GM21423 (cell line): ENCODE data around the gene KRT34.
"Not testable (repeated sequence)": the region's sequence is repeated elsewhere in the genome, so short reads cannot be mapped to it uniquely, and the experiment has no call there.

Source experiments
- ATAC-seq: cut with Tn5 transposase; IDR thresholded peaks from one replicate; pipeline ENCODE4 v1.9.1; 2021; ENCODE audit warnings: mild to moderate bottlenecking, moderate library complexity; ENCODE audit not compliant: unreplicated experiment

The KRT34 gene

DNA sequence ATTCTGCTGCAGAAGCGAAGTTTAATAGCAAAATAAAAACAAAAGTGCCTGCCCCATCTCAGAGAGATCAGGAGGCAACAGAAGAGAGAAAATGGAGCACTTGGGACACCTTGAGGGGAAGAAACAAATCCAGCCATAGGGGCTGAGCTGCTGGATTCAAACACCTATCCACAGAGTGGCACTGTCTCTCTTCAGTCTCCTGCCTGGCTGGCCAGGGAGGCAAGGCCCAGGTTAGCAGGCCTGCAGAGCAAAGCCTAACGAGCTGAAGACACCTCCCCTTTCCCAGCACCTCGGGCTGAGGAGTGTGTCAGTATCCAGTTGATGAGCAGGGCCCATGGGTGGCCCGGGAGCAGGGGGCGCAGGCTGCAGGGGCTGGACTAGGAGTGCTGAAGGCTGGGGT, 24.1 kb upstream of the KRT34 start:
- ATAC-seq, result no peak

DNA sequence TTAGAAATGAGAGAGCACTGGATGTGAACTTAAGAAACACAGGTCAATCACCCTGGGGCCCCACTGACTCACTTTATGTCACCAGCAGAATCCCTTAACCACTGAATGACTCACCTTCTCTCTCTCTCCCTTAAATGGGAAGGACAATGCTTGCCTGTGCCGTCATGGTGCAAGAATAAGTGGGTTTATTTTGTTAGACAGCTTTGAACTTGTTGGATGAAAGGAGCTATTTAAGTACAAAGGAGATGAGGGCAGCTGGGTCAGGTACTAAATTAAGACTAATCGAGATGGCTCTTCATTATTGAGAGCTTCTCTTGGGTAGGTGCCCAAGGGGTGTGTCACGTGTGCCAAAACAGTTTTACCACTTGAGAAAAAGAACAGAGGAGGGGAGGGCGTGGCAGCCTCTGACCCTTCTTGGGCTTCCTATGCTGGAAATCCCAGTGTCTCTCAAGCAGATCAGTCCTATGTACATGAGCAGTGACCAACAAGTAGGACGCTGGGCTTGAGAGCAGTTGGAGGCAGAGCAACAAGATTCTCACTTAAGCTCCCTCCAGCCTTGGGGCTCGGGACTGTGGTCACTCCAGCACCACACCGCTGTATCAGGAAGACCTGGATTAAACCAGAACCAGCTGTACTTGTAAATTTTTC, 22.0 kb upstream of the KRT34 start:
- ATAC-seq, result no peak

DNA sequence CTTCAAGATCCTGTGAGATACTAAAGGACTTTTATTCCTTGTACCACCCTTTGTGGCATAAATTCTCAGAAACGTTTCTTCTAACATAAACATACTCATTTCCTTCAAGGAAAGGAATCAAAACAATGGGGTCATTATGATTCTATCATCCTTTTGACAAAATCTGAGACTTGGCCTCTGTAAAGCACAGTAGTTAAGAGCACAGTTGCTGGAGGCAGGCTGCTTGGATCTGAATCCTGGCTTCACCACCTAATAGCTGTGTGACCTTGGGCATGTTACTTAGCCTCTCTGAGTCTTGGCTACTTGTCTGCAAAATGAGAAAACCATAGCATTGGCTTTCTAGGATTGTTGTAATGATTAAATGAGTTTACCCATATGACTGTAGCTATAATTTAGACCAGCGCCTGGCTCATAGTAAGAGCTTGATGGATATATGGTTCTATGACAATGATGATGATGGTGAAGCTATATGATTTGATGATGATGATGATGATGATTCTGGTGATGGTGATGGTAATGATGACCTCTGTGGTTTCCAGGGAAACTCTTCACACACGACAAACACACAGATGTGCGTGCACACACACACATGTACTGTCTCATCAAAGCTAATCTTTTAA, 21.4 kb upstream of the KRT34 start:
- no peak for ATAC-seq

DNA sequence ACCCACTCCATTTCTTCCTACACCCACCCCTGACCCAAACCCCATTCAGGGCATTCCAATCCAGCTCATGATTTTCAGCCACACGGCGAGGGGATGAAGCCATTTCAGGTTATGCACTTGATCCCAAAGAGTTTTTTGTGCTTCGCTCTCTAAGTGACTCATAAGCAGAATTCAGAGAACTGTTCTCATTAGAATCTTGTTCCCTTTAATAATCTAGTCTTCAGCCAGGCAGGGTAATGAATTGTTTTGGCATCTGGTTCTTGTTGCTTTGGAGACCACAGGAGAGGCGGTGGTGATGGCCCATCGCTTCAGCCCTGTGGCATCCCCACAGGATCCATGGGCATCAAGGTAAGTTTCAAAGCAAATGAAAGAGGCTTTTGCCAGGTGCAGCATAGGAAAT, 20.1 kb upstream of the KRT34 start:
- no peak for ATAC-seq

DNA sequence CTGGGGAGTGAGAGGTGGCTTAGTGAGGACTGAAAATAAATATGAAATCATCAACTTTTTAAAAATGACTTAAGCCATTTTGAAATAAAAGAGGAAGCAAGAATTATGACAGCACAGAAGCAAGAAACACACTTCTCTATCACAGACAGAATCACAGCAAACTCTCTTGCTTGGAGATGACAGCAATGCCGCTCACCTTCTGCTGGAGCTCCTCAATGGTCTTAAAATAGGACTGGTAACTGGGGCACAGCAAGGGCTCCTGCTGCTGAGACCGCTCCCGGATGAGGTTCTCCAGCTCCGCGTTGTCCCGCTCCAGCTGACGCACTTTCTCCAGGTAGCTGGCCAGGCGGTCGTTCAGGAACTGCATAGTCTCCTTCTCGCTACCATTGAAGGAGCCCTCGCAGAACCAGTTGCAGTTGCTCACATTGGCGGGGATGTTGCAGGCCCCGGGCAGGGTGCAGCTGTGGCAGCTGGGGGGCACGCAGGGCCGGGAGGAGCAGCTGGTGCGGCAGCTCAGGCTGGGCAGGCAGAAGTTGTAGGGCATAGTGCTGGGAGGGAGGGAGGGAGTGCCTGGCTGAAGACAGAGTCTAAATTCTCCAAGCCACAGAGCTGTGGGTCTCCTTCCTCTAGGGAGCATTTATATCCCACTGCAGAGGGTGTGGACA, 15.0 kb upstream of the KRT34 start, which contains the start of gene KRT31:
KRT31 (minus strand) TSS at position 613 of the 665 bp plus-strand sequence; CDS start at position 544, 69 bp downstream.
- no peak for ATAC-seq

DNA sequence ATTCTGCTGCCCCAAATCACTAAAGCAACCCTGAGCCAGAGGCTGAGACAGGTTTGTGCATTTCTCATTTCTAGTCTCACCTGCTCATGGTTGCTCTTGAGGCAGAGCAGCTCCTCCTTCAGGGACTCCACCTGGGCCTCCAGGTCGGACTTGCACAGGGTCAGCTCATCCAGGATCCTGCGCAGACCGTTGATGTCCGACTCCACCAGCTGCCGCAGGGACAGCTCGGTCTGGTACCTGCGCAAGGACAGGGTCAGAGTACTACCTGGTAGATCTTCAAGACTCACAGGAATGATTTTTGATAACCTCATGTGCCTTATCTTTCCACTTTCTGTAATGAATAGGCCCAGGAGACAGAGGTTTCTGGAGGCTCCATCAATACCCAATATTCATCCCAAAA, 14.2 kb upstream of the KRT34 start:
- ATAC-seq, result no peak

DNA sequence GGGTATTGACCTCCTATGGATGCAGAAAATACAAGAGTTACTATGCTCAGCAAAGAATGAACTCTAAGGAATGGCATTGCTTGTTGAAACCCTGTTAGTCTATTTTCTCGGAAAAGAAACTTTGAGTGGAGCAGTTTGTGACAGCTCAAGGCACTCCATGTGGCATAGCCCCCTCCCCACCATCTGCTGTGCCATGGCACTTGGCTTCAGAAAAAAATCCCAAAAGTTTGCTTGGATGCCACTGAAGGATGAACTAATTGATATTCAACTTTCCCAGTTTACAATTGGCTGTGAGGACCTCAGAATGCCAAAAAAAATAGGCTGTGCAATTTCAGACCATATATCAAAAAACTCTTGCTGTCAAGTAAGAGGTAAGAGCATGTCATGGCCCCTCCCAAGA, 13.5 kb upstream of the KRT34 start:
- ATAC-seq, result no peak

DNA sequence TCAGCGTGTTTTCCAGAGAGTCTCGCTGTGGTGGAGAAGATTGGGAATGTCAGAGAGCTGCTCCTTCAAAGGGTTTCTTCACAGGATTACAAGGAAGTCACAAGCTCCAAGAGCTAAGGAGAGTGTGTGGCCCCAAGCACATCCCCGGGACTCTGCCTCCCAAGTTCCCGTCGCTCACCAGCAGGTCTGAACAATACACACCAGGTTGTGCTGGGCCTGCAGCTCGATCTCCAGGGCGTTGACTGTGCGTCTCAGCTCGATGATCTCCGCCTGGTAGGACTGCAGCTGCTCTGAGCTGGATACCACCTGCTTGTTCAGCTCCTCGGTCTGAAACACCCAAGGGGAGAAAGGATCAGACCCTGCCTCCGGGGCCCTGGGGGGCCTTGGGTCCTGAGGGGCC, 12.9 kb upstream of the KRT34 start:
- not testable (repeated sequence) for ATAC-seq

DNA sequence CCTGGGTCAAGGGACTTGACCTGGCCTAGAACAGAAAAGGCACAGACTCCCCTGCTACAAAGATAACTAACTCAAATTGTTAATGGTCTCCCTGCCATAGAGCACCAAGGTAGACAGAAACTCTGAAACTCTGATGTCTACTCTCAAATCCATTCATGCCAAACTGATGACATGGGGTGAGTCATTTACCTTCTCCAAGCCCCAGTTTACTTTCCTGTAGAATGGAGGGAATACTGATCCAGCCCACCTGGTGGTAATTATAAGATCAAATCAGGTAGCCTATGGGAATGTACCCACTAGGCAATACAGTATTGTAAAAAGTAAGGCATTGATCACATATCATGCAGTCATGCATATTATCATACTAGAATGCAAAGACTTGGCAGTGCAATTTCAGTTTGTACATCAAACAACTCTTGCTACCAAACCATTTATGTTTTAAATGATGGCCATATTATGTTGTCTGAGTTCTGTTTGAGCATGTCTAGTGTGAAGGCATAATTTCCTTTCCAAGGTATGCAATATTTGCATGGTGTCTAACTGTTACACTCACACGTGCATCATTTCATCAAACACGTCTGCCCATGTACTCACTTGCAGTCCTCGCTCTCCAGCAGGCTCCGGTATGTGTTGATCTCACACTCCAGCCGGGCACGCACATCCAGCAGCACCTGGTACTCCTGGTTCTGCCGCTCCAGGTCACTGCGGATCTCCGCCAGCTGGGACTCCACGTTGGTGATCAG, 12.3 kb upstream of the KRT34 start:
- no peak for ATAC-seq

DNA sequence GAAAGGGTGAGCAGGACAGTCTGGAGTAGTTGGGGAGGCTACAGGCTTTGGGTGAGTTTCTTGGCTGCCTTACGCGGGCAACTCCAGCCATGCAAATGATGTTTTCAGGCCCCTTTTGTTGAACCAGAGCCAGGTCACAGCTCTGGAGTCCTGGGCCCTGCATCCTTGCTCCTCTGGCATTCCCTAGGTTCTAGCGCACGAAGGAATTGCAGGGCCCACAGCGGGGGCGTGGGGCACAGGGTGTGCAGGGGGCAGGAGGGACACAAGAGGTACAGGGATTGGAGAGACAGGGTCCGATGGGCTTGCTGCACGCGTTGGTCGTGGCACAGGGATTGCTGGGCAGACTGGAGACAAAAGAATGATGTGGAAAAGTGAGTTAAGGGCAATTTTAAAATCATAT, 11.7 kb upstream of the KRT34 start:
- no peak for ATAC-seq

DNA sequence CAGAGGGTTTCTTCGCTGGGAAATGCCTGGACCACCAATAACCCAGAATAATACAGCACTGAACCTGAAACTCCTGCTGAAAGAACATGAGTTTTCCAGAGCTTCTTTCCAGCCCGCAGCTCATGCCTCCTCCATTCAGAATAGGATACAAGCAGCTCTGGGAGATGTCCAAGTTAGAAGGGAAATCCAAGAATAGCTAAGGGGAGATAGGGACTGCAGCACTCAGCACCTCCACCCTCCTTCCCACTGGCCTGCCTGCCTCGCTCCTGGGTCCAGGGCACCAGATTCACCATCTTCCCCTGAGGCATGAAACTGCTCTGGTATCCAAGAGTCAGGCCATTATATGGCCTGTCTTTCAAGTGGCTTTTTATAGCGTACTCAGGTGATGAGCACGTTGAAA, 11.2 kb upstream of the KRT34 start:
- ATAC-seq, result no peak

DNA sequence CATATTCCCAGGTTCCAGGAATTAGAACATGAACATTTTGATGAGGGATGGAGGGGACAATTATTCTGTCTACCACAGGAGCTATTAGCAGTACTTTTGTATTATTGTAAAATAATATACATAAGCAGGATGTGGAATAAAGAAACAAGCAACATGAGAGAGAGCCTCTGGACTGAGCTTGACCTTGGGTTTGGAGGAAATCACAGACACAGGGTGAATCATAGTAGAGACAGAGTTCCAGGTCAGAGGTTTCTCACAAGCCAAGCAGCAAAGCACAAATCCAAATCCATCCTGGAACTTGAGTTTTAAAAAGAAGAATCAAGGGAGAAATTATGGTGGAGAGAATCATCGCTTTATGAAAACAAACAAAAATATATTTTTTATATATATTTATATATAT, 10.2 kb upstream of the KRT34 start:
- ATAC-seq, result no peak

DNA sequence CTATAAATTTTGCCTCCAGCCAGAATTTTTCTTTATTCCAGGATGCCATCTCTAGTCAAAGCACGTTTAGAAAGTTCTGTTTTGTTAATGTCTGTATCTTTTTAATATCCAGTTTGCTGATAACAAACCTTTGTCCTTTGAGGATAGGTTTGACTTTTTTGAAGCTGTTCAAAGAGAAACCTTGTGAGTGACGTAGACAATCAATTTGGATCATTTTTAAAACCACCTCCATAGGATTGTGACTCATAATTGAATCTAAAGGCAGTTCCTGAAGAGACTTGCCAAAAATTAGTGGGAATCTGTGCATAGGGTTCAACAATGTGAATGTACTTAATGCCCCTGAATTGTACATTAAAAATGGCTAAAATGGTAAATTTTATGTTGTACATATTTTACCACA, 9.4 kb upstream of the KRT34 start:
- ATAC-seq, result no peak

DNA sequence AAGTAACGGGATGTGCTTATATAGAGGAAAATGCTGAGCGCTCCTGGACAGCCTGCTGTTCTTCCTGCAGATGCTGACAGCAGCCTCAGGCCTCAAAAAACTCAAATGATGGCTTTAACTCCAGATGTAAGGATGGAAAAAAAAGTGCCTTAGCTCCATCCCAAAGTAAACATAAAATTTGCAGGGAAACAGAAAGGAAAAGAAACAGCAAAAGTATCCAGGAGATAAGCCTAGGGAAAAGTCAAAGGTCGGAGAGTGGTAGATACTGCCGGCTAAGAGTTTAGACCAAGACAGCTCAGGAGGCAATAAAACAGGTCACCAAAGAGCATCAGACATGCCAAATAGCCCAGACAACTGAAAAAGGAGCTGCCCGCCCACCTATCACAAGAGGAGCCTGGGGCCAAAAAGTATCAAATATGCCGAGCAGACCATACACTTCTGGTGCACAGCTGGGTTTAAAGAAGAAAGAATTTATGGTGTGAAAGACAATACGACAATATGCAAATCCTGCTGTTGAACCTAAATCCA, 8.4 kb upstream of the KRT34 start:
- no peak for ATAC-seq

DNA sequence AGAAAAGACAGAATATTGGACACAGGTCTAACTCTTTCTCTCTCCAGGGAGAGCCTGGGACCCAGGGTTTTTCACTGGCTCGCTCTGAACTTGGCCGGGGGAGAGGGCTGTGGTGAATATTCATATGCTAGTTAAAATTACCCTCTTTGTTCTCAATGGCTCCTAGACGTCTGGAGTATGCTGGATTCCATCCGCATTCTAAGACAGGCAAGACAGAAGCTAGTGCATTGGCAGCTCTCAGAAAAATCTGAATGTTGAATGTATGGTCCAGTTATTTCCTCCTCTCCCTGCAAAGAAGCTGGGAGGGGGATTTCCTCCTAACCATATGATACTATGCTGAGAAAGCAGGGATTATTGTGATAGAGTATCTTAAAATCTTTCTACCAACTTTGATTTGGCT, 5.6 kb upstream of the KRT34 start:
- no peak for ATAC-seq

DNA sequence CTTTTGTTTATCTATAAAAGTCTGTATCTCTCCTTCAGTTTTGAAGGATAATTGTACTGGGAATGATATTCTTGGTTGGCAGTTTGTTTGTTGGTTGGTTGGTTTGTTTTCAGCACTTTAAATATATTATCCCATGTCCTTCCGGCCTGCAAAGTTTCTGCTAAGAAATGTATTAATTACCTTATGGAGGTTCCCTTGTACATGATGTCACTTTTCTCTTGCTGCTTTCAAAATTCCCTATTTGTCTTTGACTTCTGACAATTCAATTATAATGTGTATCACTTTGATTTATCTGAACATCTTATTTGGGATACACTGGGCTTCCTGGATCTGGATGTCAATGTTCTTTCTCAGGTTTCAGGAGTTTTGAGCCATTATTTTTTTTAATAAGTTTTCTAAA, 4.1 kb upstream of the KRT34 start:
- ATAC-seq, result no peak

DNA sequence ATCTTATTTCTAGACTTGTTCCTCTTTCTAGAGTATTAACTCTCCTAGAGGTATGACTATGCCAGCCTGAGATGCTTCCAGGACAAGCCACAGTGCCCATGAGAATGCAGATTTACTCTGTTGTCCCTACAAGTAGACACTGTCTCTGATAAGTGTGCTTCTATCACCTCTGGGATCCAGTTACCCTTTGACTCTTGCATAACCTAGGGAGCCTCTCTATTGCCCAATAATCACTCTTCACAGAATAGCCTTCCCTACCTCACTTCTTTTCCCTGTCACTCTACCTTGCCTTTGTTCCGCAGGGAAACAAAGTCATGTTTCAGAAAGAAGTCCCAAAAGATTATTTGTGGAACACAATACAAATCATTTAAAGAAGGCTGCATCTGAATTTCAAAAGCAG, 1.6 kb upstream of the KRT34 start:
- no peak for ATAC-seq

DNA sequence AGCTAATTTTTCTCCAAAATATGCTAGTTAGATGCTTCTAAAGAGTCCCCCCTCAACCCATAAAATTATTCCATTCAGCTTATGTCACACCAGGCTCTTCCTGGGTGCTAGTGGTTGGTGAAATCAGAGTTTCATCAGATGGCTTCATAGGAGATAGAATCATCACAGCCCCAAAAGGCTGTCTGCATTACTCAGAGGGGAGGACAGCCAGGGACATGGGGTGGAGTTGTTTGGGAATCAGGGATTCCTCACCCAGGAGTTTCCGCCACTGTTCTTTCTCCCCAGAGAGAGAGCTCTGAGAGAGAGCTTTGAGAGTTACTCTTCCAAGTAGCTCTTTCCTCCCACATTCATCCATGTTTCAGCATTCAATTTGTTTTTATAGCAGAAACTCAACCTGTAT, 288 bp upstream of the KRT34 start:
- ATAC-seq, result no peak

DNA sequence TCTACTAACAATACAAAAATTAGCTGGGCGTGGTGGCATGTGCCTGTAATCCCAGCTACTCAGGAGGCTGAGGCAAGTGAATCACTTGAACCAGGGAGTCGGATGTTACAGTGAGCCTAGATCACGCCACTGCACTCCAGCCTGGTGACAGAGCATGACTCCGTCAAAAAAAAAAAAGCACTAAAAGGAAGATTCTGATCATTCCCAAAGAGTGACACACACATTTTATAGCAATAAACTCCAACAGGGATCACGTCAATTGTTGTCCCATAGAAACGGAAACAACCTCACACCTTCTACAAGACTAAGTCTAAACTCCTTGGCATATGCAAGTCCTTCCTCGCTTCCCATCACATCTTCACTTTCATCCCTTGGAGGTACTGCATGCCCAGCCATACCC, 2.0 kb downstream of the KRT34 start:
- ATAC-seq, result not testable (repeated sequence)

DNA sequence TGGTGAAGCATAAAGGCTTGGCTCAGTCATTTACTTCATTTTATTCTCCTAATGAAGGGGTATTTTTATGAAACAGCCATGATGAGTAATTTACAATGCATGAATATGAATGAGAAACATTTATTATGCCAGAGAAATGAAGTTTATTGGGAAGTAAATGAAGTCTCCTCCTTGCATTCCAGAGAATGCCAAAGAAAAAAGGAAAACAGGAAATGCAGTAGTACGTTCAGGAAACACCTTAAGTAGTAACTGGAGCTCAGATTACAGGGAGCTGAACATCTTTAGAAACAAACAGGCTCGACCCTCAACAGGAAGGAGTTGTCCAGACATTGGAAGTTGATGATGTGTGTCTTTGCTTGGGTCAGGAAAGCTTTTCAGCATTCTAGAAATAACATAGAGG, 4.6 kb downstream of the KRT34 start:
- no peak for ATAC-seq

DNA sequence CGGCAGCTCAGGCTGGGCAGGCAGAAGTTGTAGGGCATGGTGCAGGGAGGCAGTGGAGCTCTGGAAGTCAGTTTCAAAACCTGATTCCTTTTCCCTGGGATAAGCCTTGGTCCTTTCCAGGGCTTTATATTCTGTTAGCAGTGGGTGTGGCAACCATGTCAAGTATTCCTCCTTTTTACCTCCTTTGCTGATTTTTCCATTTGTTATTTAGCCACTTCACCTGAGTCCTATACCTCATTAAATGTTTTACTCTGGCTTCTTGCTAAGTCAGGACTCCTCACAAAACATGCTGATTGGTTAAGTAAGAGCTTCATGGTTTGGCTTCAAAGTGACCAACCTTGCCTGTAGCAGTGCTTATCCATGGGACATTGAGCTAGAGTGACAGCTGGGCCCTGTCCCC, 12.4 kb downstream of the KRT34 start, which contains the start of gene KRT33B:
KRT33B (minus strand) TSS at position 101 of the 400 bp plus-strand sequence; CDS start at position 38, 63 bp downstream.
- ATAC-seq, result no peak
